OCI-LY1 (cell line): Measurements from ENCODE around the gene CCNY.

Experiments
- H2AFZ ChIP-seq: fragments of 200-600 bp; sonication (generic), shearing (Covaris generic); 2 replicates; pipeline ENCODE4 v1.6.0; 2014; ENCODE audit warnings: antibody characterized with exemption, mild to moderate bottlenecking, low read length
- H3F3A ChIP-seq: fragments of 200-600 bp; sonication (generic), shearing (Covaris generic); 2 replicates; pipeline ENCODE4 v1.6.0; 2014; ENCODE audit warnings: mild to moderate bottlenecking, antibody characterized with exemption, low read length, moderate library complexity; ENCODE audit not compliant: insufficient read depth
- H3K27ac ChIP-seq: fragments of 200-600 bp; sonication (generic); 2 replicates; pipeline ENCODE4 v1.5.1; 2014; ENCODE audit warnings: low read length, mixed run types, mild to moderate bottlenecking, low read depth; ENCODE audit not compliant: poor library complexity, severe bottlenecking
- H3K27me3 ChIP-seq: fragments of 200-600 bp; sonication (generic); 2 replicates; pipeline ENCODE4 v1.6.0; 2014; ENCODE audit warnings: antibody characterized with exemption, mild to moderate bottlenecking, low read length, moderate library complexity; ENCODE audit not compliant: insufficient read depth
- H3K36me3 ChIP-seq: fragments of 200-600 bp; sonication (generic); 2 replicates; pipeline ENCODE4 v1.6.1; 2014; ENCODE audit warnings: mild to moderate bottlenecking, antibody characterized with exemption, low read length, moderate library complexity, mixed read lengths; ENCODE audit not compliant: insufficient read depth
- H3K4me1 ChIP-seq: fragments of 200-600 bp; sonication (generic); 2 replicates; pipeline ENCODE4 v1.5.1; 2014; ENCODE audit warnings: mild to moderate bottlenecking, low read length, moderate library complexity; ENCODE audit not compliant: insufficient read depth, severe bottlenecking
- H3K4me2 ChIP-seq: fragments of 200-600 bp; sonication (generic), shearing (Covaris generic); 2 replicates; pipeline ENCODE4 v1.6.1; 2014; ENCODE audit warnings: low read length
- H3K4me3 ChIP-seq: fragments of 200-600 bp; sonication (generic); 2 replicates; pipeline ENCODE4 v1.5.1; 2014; ENCODE audit warnings: low read length, low read depth, mild to moderate bottlenecking, mixed read lengths; ENCODE audit not compliant: poor library complexity, severe bottlenecking
- H3K79me2 ChIP-seq: fragments of 200-600 bp; shearing (Covaris generic); 2 replicates; pipeline ENCODE4 v1.6.1; 2016; ENCODE audit warnings: mixed run types, low read length, mixed read lengths; ENCODE audit not compliant: insufficient read depth
- H3K9ac ChIP-seq: fragments of 200-600 bp; sonication (generic), shearing (Covaris generic); 2 replicates; pipeline ENCODE4 v1.6.1; 2014; ENCODE audit warnings: mild to moderate bottlenecking, low read length, mixed read lengths
- H3K9me2 ChIP-seq: fragments of 200-600 bp; sonication (generic), shearing (Covaris generic); 2 replicates; pipeline ENCODE4 v1.6.1; 2014; ENCODE audit warnings: low read depth, mild to moderate bottlenecking, low read length, mixed read lengths
- H3K9me3 ChIP-seq: fragments of 200-600 bp; shearing (Covaris generic); 2 replicates; pipeline ENCODE4 v1.6.1; 2014; ENCODE audit warnings: low read length, mixed read lengths
- H4K20me1 ChIP-seq: fragments of 200-600 bp; sonication (generic), shearing (Covaris generic); 2 replicates; pipeline ENCODE4 v1.6.0; 2016; ENCODE audit warnings: mild to moderate bottlenecking, low read length; ENCODE audit not compliant: insufficient read depth
- CTCF ChIP-seq: fragments of 200-600 bp; sonication (generic), shearing (Covaris generic); IDR thresholded peaks from 2 replicates; pipeline ENCODE4 v1.5.1; 2017; ENCODE audit warnings: mild to moderate bottlenecking, antibody characterized with exemption, low read length, moderate library complexity, mixed read lengths
- EZH2 ChIP-seq: fragments of 200-600 bp; sonication (generic), shearing (Covaris generic); IDR thresholded peaks from 2 replicates; pipeline ENCODE4 v1.8.0; 2017; ENCODE audit warnings: borderline replicate concordance, mixed run types, mild to moderate bottlenecking, antibody characterized with exemption, low read length, moderate library complexity, mixed read lengths

CCNY gene

DNA sequence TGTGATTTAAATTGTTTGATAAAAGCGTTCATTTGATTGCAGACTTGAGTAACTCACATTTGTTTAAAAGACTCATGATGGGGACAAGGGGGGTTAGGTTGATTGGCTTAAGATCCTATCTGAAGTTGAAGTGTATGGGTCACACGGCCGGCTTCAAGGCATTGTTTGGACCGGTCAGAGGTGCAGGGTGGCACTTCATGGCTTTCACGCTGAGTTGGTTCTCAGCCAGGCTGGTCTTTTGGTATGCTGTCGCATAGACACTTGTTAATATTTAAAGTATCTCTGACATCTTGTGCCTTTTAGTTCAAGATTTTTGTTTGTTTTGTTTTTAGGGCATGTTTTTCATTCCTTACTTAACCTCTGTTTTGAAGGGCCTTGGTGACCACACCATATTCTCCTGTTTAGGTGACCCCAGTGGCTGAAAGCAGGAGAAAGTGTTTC, 58.1 kb downstream of the CCNY start:
- Histone ChIP-seq H3K4me1 (no peaks in the 10 kb centered on the region), H4K20me1 (no peaks in the 10 kb centered on the region), H3K27me3 (no peaks in the 10 kb centered on the region), H3K27ac (no peak overlapping the region), H3K79me2 (no peaks in the 10 kb centered on the region), H3K4me2 (no peak overlapping the region), H2AFZ (no peak overlapping the region), H3K4me3 (no peak overlapping the region), H3K9me2 (no peaks in the 10 kb centered on the region), H3K36me3 (no peaks in the 10 kb centered on the region), H3K9ac (no peak overlapping the region), H3K9me3 (0 out of 2 replicates have a peak, but pooled peaks cover 7% of the 10 kb centered on the region), H3F3A (no peaks in the 10 kb centered on the region)
- no peak for TF ChIP-seq CTCF
- TF ChIP-seq EZH2: no peak

DNA sequence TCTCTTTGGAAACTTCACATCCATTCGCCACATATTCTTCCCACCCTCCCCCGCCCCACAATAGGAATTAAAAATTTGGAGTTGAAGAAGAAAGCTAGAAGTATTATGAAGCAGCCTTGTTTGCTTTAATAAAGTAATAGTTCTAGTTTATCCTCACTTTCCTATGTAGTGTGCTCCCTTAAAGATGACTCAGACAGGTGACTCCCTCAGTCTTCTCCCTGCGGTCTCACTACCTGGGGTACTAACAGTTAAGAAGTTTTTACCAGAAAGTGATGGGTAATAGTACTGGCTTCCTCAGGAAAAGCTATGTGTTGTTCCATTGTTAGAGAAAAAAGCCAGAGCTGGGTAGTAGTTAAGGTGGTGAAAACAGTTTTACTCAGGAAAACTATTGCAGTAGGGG, 58.6 kb downstream of the CCNY start:
- H3K4me1 ChIP-seq: no peaks in the 10 kb centered on the region

GRCh38 chr10:35396560-35397434, 60.5 kb downstream of the CCNY start:
- Histone ChIP-seq H3K4me3 (no peak overlapping the region), H3K27me3 (no peaks in the 10 kb centered on the region), H3K27ac (no peak overlapping the region), H3K9me2 (no peaks in the 10 kb centered on the region), H2AFZ (no peak overlapping the region), H3K4me2 (no peak overlapping the region), H3K4me1 (no peaks in the 10 kb centered on the region), H4K20me1 (no peaks in the 10 kb centered on the region), H3K9me3 (no peaks in the 10 kb centered on the region), H3F3A (no peaks in the 10 kb centered on the region), H3K9ac (no peak overlapping the region), H3K79me2 (no peaks in the 10 kb centered on the region), H3K36me3 (no peaks in the 10 kb centered on the region)
- TF ChIP-seq CTCF (no peak), EZH2 (no peak)

More for the DNA sequence above, 58.6 kb downstream of the CCNY start:
- no peaks in the 10 kb centered on the region for H3K9me2 ChIP-seq
- no peak for TF ChIP-seq CTCF
- TF ChIP-seq EZH2: no peak
- H3K27ac ChIP-seq: no peak overlapping the region
- H3K9ac ChIP-seq: no peak overlapping the region
- H3K27me3 ChIP-seq: no peaks in the 10 kb centered on the region
- H3K4me2 ChIP-seq: no peak overlapping the region
- no peak overlapping the region for H2AFZ ChIP-seq
- H3K79me2 ChIP-seq: no peaks in the 10 kb centered on the region
- no peaks in the 10 kb centered on the region for H3F3A ChIP-seq
- H3K36me3 ChIP-seq: no peaks in the 10 kb centered on the region
- H4K20me1 ChIP-seq: no peaks in the 10 kb centered on the region
- H3K9me3 ChIP-seq: 0 out of 2 replicates have a peak, but pooled peaks cover 7% of the 10 kb centered on the region
- H3K4me3 ChIP-seq: no peak overlapping the region
